ENCODE measurements around the gene CREB3. TPM values are rescaled to one million over a fixed set of nuclear protein-coding genes. Genes with fewer than 3 reads are reported as not detected.

CREB3 gene
- total and polyA plus RNA-seq, 2 experiments from 2014 or later = 20.3 to 32.4 TPM

GRCh38 chr9:35771943-35772342, 39.5 kb downstream of the CREB3 start (continued):
- no peak for TF ChIP-seq REST (IDR thresholded peaks at IDR 0.05; ENCODE audit: unreplicated experiment)
- no peak for TF ChIP-seq STAT1 (IDR thresholded peaks at IDR 0.05; ENCODE audit: unreplicated experiment)

DNA sequence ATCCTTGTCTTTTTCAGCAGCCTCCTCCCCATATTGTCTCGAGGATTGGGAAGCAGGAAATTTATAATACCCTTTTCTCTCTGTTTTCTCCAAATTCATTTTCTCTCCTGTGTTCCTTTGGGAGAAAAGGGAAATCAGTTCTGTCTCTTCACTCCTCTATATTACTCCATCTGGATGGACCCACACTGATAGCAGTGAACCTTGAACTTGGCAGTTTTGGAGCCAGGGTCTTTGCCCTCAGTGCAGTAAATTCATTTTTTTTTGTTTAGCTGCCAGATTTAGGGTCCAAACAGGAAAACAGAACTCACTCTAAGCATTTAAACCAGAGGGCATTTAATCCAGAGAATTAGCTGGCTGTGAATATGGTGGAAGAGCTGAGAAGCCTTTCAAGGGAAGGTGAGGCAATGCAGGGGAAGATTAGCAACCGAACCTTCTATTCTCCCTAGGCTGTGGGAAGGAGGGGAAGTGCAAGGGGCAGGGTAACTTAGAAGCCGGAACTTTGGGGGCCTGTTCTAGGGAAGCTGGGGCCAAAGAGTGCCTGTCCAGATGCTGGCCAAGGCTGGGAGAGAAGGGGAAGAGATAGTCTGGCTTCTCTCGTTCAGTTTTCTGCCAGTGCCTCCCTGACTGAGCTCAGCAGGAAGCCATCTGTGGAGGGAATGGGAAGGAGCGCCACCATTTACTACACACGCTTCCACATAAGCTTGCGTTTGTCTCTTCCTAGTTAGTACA, 42.6 kb downstream of the CREB3 start:
- Histone ChIP-seq H3K4me1 (ENCODE audit: insufficient read depth) (peaks cover 16% of the 10 kb centered on the region), H3K27ac (ENCODE audit: low read depth) (peak overlapping the region; percentile 82; the same call in 1 of the 2 replicates), H3K27me3 (ENCODE audit: insufficient read depth) (no peaks in the 10 kb centered on the region), H3K79me2 (replicated peaks; ENCODE audit: insufficient read depth) (no peaks in the 10 kb centered on the region), H3K36me3 (ENCODE audit: insufficient read depth) (no peaks in the 10 kb centered on the region), H4K20me1 (replicated peaks; ENCODE audit: insufficient read depth) (peaks cover 3% of the 10 kb centered on the region; the same call in 1 of the 2 replicates), H3F3A (replicated peaks; ENCODE audit: low read depth) (0 out of 2 replicates have a peak, but pooled peaks cover 4% of the 10 kb centered on the region), H3K4me2 (peak overlapping the region; percentile 14; the same call in 1 of the 2 replicates), H2AFZ (peak overlapping the region; percentile 35; the same call in 1 of the 2 replicates), H3K4me3 (no peak overlapping the region), H3K9me2 (ENCODE audit: insufficient read depth) (no peaks in the 10 kb centered on the region)
- Mint-ChIP-seq H3K27me3 (ENCODE audit: insufficient read depth, low read depth, poor library complexity) (no peaks in the 10 kb centered on the region), H3K9me3 (no peaks in the 10 kb centered on the region), H3K36me3 (ENCODE audit: low read depth) (no peaks in the 10 kb centered on the region), H3K27ac (peak overlapping the region; percentile 88), H3K4me3 (no peak overlapping the region), H3K4me1 (peaks cover 16% of the 10 kb centered on the region)
- ATAC-seq = peak; percentile 76
- peak; percentile 50 for DNase-seq (ENCODE audit: low spot score)
- TF ChIP-seq CREB1 (CRISPR knock-in tag; IDR thresholded peaks at IDR 0.05; ENCODE audit: low read depth) = no peak
- no peak for TF ChIP-seq ZNF114 (CRISPR knock-in tag; IDR thresholded peaks at IDR 0.05)
- TF ChIP-seq REST (IDR thresholded peaks at IDR 0.05; ENCODE audit: unreplicated experiment) = no peak
- TF ChIP-seq STAT1 (IDR thresholded peaks at IDR 0.05; ENCODE audit: unreplicated experiment) = no peak
- no peak for TF ChIP-seq EZH2 (IDR thresholded peaks at IDR 0.05; ENCODE audit: low read depth, unreplicated experiment)
- TF ChIP-seq POLR2AphosphoS5 (IDR thresholded peaks at IDR 0.05; ENCODE audit: low read depth) = no peak
- no peak for TF ChIP-seq CTCF (conservative IDR thresholded peaks at IDR 0.05; ENCODE audit: low read depth in 2 of 2)
- TF ChIP-seq JUNB (IDR thresholded peaks at IDR 0.05; ENCODE audit: unreplicated experiment) = no peak
- TF ChIP-seq EZH2phosphoT487 (IDR thresholded peaks at IDR 0.05; ENCODE audit: unreplicated experiment) = no peak
- no peak for TF ChIP-seq NANOG (IDR thresholded peaks at IDR 0.05; ENCODE audit: borderline replicate concordance)
